MM.1S (cell line): Measurements from ENCODE around the gene APBB1IP.

Experiments
- EZH2 ChIP-seq: fragments of 300-600 bp; sonication (generic); optimal IDR thresholded peaks from 2 replicates; pipeline ENCODE3; 2017; ENCODE audit warnings: low read depth, mild to moderate bottlenecking, antibody characterized with exemption, low read length, mixed read lengths
- EZH2phosphoT487 ChIP-seq: fragments of 300-600 bp; sonication (generic); IDR thresholded peaks from 2 replicates; pipeline ENCODE4 v1.6.1; 2018; ENCODE audit warnings: antibody characterized with exemption, low read length
- TF ChIP-seq, protein P1 (sequence below): fragments of 300-600 bp; sonication (generic); IDR thresholded peaks from 2 replicates; pipeline ENCODE4 v1.5.1; 2016; ENCODE audit warnings: antibody characterized with exemption, low read length, mixed read lengths

DNA sequence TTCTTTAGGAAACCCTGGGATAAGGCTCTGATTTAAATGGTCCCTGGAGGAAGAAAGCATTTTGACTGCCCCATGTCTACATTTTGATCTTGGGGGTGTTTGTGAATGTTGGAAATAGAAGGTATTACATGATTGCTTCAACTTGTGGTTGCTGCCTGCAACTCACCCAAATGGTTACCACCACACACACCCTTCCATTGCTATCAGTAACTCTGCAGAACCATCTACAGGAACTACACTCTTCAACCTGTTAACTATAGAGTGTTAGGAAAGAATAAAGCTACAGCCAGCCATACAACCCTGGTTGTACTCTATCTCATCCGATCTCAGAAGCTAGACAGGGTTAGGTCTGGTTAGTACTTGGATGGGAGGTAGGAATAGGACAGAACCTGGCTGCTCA, 71.2 kb downstream of the APBB1IP start:
- TF ChIP-seq, protein P1, sequence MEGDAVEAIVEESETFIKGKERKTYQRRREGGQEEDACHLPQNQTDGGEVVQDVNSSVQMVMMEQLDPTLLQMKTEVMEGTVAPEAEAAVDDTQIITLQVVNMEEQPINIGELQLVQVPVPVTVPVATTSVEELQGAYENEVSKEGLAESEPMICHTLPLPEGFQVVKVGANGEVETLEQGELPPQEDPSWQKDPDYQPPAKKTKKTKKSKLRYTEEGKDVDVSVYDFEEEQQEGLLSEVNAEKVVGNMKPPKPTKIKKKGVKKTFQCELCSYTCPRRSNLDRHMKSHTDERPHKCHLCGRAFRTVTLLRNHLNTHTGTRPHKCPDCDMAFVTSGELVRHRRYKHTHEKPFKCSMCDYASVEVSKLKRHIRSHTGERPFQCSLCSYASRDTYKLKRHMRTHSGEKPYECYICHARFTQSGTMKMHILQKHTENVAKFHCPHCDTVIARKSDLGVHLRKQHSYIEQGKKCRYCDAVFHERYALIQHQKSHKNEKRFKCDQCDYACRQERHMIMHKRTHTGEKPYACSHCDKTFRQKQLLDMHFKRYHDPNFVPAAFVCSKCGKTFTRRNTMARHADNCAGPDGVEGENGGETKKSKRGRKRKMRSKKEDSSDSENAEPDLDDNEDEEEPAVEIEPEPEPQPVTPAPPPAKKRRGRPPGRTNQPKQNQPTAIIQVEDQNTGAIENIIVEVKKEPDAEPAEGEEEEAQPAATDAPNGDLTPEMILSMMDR = no peak
- TF ChIP-seq EZH2phosphoT487 (no peak), EZH2 (no peak)
